ENCODE data around the gene SRGAP1.

Gene SRGAP1

DNA sequence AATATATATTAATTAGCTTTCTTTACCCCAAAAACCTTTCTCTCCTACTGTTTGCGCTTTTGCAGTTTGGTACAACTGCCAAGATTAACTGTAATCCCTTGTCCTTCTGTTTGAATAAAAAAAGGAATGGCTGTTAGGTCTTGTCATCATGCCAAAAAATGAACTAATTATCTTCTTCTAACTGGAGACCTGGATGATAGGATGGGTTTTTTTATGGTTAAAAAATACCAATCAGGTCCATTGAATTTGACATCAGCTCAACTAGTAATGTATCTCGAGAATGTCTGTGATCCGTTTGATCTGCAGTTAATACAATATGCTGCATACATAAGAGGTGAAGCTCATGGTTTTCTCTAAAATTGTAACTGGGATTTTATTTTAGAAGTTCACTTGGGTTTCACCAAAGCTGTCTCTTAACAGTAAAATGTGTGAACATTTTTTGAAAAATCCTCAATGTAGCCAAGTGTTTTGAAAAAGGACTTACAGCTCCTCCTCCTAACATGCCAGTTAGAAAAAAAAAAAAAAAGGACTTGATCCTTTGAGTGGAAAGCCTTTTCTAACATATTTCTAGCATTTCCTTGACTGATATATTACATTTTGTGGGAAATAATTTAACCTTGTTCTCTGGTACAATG, 96.8 kb downstream of the SRGAP1 start:
- no peak overlapping the region for H3K27ac ChIP-seq (ENCODE audit: low read length)
- peaks cover 0 to 4% of the 10 kb centered on the region in 2 donors for H3K36me3 ChIP-seq (ENCODE audit: control insufficient read depth in 1 of 2, insufficient read depth in 2 of 2, low read length in 2 of 2)
- peaks cover 0 to 5% of the 10 kb centered on the region in 2 donors for H3K4me1 ChIP-seq (ENCODE audit: control insufficient read depth in 1 of 2, insufficient read depth in 2 of 2, low read length in 2 of 2)
- H3K27me3 ChIP-seq (ENCODE audit: low read depth, low read length) = no peaks in the 10 kb centered on the region
- no peak overlapping the region for H3K4me3 ChIP-seq (ENCODE audit: low read depth in 1 of 2, low read length in 2 of 2)
- no peaks in the 10 kb centered on the region for H3K9me3 ChIP-seq (ENCODE audit: control insufficient read depth in 1 of 2, low read length in 2 of 2)

DNA sequence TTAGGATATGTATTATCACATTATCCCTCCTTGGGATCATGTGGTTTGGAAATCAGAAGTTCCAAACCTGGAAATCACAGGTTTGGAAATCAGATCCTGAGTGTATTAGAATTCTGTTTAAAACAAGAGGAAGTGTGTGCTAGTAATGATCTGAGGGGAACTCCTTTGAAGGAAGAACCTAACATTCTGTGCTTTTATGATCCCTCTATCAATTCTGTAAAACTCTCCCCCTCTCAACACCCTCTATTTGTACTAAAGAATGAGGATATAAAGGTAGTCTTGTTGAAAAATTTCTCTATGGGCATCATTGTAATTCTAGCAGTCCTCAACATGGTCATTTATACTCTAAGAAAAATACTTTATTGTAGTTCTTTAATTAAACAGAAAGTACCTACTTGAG, 97.4 kb downstream of the SRGAP1 start:
- H3K27ac ChIP-seq (ENCODE audit: low read length) = no peak overlapping the region
- no peaks in the 10 kb centered on the region for H3K27me3 ChIP-seq (ENCODE audit: low read depth, low read length)
- no peak overlapping the region for H3K4me3 ChIP-seq (ENCODE audit: low read depth in 1 of 2, low read length in 2 of 2)
- H3K9me3 ChIP-seq (ENCODE audit: control insufficient read depth in 1 of 2, low read length in 2 of 2) = no peaks in the 10 kb centered on the region
- peaks cover 0 to 4% of the 10 kb centered on the region in 2 donors for H3K36me3 ChIP-seq (ENCODE audit: control insufficient read depth in 1 of 2, insufficient read depth in 2 of 2, low read length in 2 of 2)
- H3K4me1 ChIP-seq (ENCODE audit: control insufficient read depth in 1 of 2, insufficient read depth in 2 of 2, low read length in 2 of 2) = peaks cover 0 to 5% of the 10 kb centered on the region in 2 donors

GRCh38 chr12:63942464-63943241, 98.2 kb downstream of the SRGAP1 start:
- Histone ChIP-seq H3K27me3 (ENCODE audit: low read depth, low read length) (no peaks in the 10 kb centered on the region), H3K36me3 (ENCODE audit: control insufficient read depth in 1 of 2, insufficient read depth in 2 of 2, low read length in 2 of 2) (peaks cover 0 to 4% of the 10 kb centered on the region in 2 donors), H3K4me1 (ENCODE audit: control insufficient read depth in 1 of 2, insufficient read depth in 2 of 2, low read length in 2 of 2) (peaks cover 0 to 5% of the 10 kb centered on the region in 2 donors), H3K4me3 (ENCODE audit: low read depth in 1 of 2, low read length in 2 of 2) (no peak overlapping the region), H3K9me3 (ENCODE audit: control insufficient read depth in 1 of 2, low read length in 2 of 2) (no peaks in the 10 kb centered on the region), H3K27ac (ENCODE audit: low read length) (no peak overlapping the region)

DNA sequence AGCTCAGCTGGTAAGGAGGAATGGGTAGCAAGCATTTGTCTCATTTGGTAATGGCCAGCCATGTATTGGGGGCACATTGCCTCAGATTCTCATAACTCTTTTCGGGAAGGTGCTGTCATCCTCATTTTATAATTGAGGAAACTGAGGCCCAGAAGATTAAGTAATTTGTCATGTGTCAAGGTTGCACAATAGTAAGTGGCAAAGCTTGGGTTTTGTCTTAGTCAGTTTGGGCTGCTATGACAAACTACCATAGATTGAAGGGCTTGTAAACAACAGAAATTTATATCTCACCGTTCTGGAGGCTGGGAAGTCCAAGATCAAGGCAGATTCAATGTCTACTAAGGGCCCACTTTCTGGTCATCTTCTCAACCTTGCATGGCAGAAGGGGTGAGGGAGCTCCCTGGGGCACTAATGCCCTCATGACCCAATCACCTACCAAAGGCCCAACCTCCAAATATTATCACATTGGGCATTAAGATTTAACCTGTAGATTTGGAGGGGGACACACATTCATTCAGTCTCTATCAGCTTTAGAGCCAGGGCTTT, 99.6 kb downstream of the SRGAP1 start:
- Histone ChIP-seq H3K27ac (ENCODE audit: low read length) (no peak overlapping the region), H3K4me3 (ENCODE audit: low read depth in 1 of 2, low read length in 2 of 2) (no peak overlapping the region), H3K9me3 (ENCODE audit: control insufficient read depth in 1 of 2, low read length in 2 of 2) (no peaks in the 10 kb centered on the region), H3K27me3 (ENCODE audit: low read depth, low read length) (no peaks in the 10 kb centered on the region), H3K4me1 (ENCODE audit: control insufficient read depth in 1 of 2, insufficient read depth in 2 of 2, low read length in 2 of 2) (peaks cover 0 to 5% of the 10 kb centered on the region in 2 donors), H3K36me3 (ENCODE audit: control insufficient read depth in 1 of 2, insufficient read depth in 2 of 2, low read length in 2 of 2) (no peaks in the 10 kb centered on the region)

GRCh38 chr12:63944586-63945228, 100.2 kb downstream of the SRGAP1 start:
- Histone ChIP-seq H3K36me3 (ENCODE audit: control insufficient read depth in 1 of 2, insufficient read depth in 2 of 2, low read length in 2 of 2) (no peaks in the 10 kb centered on the region), H3K9me3 (ENCODE audit: control insufficient read depth in 1 of 2, low read length in 2 of 2) (no peaks in the 10 kb centered on the region), H3K4me3 (ENCODE audit: low read depth in 1 of 2, low read length in 2 of 2) (no peak overlapping the region), H3K4me1 (ENCODE audit: control insufficient read depth in 1 of 2, insufficient read depth in 2 of 2, low read length in 2 of 2) (peaks cover 0 to 5% of the 10 kb centered on the region in 2 donors), H3K27ac (ENCODE audit: low read length) (no peak overlapping the region), H3K27me3 (ENCODE audit: low read depth, low read length) (no peaks in the 10 kb centered on the region)

- Histone ChIP-seq H3K36me3 (ENCODE audit: control insufficient read depth in 1 of 2, insufficient read depth in 2 of 2, low read length in 2 of 2) (no peaks in the 10 kb centered on the region), H3K27ac (ENCODE audit: low read length) (no peak overlapping the region), H3K4me1 (ENCODE audit: control insufficient read depth in 1 of 2, insufficient read depth in 2 of 2, low read length in 2 of 2) (peaks cover 0 to 7% of the 10 kb centered on the region in 2 donors), H3K27me3 (ENCODE audit: low read depth, low read length) (no peaks in the 10 kb centered on the region), H3K4me3 (ENCODE audit: low read depth in 1 of 2, low read length in 2 of 2) (no peak overlapping the region), H3K9me3 (ENCODE audit: control insufficient read depth in 1 of 2, low read length in 2 of 2) (no peaks in the 10 kb centered on the region)
These were observed 101.3 kb downstream of the SRGAP1 start for GRCh38 chr12:63945777-63946176.

- no peaks in the 10 kb centered on the region for H3K27me3 ChIP-seq (ENCODE audit: low read depth, low read length)
- H3K27ac ChIP-seq (ENCODE audit: low read length) = no peak overlapping the region
- no peaks in the 10 kb centered on the region for H3K36me3 ChIP-seq (ENCODE audit: control insufficient read depth in 1 of 2, insufficient read depth in 2 of 2, low read length in 2 of 2)
- H3K4me1 ChIP-seq (ENCODE audit: control insufficient read depth in 1 of 2, insufficient read depth in 2 of 2, low read length in 2 of 2) = peaks cover 0 to 6% of the 10 kb centered on the region in 2 donors
- H3K4me3 ChIP-seq (ENCODE audit: low read depth in 1 of 2, low read length in 2 of 2) = no peak overlapping the region
- H3K9me3 ChIP-seq (ENCODE audit: control insufficient read depth in 1 of 2, low read length in 2 of 2) = no peaks in the 10 kb centered on the region
These were observed 103.7 kb downstream of the SRGAP1 start for GRCh38 chr12:63948211-63948610.

GRCh38 chr12:63949902-63950301, 105.4 kb downstream of the SRGAP1 start:
- peaks cover 0 to 6% of the 10 kb centered on the region in 2 donors for H3K4me1 ChIP-seq (ENCODE audit: control insufficient read depth in 1 of 2, insufficient read depth in 2 of 2, low read length in 2 of 2)
- H3K27me3 ChIP-seq (ENCODE audit: low read depth, low read length) = no peaks in the 10 kb centered on the region
- H3K4me3 ChIP-seq (ENCODE audit: low read depth in 1 of 2, low read length in 2 of 2) = no peak overlapping the region
- H3K27ac ChIP-seq (ENCODE audit: low read length) = peak overlapping the region; percentile 19
- no peaks in the 10 kb centered on the region for H3K36me3 ChIP-seq (ENCODE audit: control insufficient read depth in 1 of 2, insufficient read depth in 2 of 2, low read length in 2 of 2)
- no peaks in the 10 kb centered on the region for H3K9me3 ChIP-seq (ENCODE audit: control insufficient read depth in 1 of 2, low read length in 2 of 2)

DNA sequence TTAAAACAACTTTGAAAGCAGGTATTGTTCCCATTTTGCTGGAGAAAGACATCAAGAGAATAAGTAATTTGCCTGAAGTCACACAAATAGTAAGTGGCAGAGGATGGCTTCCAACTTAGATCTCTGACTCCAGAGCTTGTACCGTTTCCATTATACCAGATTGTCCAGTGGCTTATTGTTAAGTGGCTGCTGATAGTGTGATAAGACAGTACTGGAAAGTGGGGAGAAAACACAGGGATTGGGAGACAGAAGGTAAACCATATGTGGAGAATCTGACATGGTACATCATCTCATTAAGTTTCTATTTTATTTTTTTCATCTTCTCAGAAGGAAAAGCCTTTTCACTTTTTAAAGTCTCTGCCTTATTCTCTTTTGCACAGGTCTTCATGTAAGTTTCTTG, 108.5 kb downstream of the SRGAP1 start:
- Histone ChIP-seq H3K4me1 (ENCODE audit: control insufficient read depth in 1 of 2, insufficient read depth in 2 of 2, low read length in 2 of 2) (peaks cover 9 to 11% of the 10 kb centered on the region in 2 donors), H3K27me3 (ENCODE audit: low read depth, low read length) (no peaks in the 10 kb centered on the region), H3K9me3 (ENCODE audit: control insufficient read depth in 1 of 2, low read length in 2 of 2) (no peaks in the 10 kb centered on the region), H3K27ac (ENCODE audit: low read length) (no peak overlapping the region), H3K4me3 (ENCODE audit: low read depth in 1 of 2, low read length in 2 of 2) (no peak overlapping the region), H3K36me3 (ENCODE audit: control insufficient read depth in 1 of 2, insufficient read depth in 2 of 2, low read length in 2 of 2) (no peaks in the 10 kb centered on the region)

DNA sequence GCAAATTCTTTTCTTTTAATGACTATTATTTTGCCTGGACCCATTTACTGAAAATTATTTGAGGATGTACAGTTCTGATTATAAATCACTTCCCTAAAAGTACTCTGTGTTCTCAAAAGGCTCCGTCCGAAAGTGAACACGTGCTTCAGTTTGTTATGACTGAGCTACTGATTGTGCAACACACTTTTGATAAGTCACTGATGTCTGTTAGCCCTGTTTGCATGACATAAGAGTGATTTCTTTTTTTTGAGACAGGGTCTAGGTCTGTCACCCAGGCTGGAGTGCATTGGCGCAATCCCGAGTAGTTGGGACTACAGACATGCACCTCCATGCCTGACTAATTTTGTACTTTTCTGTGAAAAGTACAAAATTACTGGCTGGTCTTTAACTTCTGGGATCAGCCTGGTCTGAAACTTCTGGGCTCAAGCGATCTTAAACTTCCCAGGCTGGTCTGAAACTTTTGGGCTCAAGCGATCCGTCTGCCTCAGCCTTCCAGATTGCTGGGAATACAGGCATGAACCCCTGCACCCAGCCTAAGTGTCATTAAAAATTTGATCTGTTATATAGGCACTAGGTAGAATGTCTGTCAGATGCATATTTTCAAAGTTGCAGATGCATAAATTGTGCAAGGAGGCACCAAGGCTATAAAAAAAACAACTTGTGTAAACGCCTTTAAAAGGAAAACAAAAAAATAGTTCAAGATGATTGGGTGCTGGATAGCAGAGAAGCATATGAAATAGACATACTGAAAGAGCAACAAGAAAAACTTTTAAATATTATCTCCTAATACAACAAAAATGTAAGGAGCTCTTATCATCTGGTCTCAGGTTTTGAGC, 111.5 kb downstream of the SRGAP1 start:
- Histone ChIP-seq H3K4me3 (ENCODE audit: low read depth in 1 of 2, low read length in 2 of 2) (no peak overlapping the region), H3K27me3 (ENCODE audit: low read depth, low read length) (no peaks in the 10 kb centered on the region), H3K9me3 (ENCODE audit: control insufficient read depth in 1 of 2, low read length in 2 of 2) (no peaks in the 10 kb centered on the region), H3K27ac (ENCODE audit: low read length) (peak overlapping the region; percentile 45), H3K36me3 (ENCODE audit: control insufficient read depth in 1 of 2, insufficient read depth in 2 of 2, low read length in 2 of 2) (no peaks in the 10 kb centered on the region), H3K4me1 (ENCODE audit: control insufficient read depth in 1 of 2, insufficient read depth in 2 of 2, low read length in 2 of 2) (peaks cover 6 to 9% of the 10 kb centered on the region in 2 donors)
